GM10266 (cell line): Measurements from ENCODE around the gene MT1F.
"Not testable (repeated sequence)": the region's sequence is repeated elsewhere in the genome, so short reads cannot be mapped to it uniquely, and the experiment has no call there.

Source experiments
- DNase-seq: peaks from one replicate; pipeline ENCODE4 v3.0.0; 2012; ENCODE audit errors: extremely low spot score
- CTCF ChIP-seq: IDR thresholded peaks from 2 replicates; pipeline ENCODE4 v1.5.1; 2012; ENCODE audit warnings: mild to moderate bottlenecking, low read depth; ENCODE audit not compliant: control insufficient read depth, insufficient read depth; ENCODE audit errors: missing control alignments

Gene MT1F

GRCh38 chr16:56620339-56620897, 37.3 kb upstream of the MT1F start:
- TF ChIP-seq CTCF = no peak
- no peak for DNase-seq

- not testable (repeated sequence) for DNase-seq
These were observed 35.9 kb upstream of the MT1F start for GRCh38 chr16:56621665-56622445.

DNA sequence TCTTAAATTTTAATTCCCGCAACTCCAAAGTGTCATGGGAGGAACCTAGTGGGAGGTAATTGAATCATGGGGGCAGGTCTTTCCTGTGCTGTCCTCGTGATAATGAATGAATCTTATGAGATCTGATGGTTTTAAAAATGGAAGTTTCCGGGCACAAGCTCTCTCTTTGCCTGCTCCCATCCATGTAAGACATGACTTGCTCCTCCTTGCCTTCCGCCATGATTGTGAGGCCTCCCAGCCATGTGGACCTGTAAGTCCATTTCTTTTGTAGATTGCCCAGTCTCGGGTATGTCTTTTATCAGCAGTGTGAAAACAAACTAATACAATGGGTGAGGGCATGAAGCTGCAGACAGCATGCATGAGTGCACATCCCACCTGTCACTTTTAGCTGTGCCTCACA, 34.6 kb upstream of the MT1F start:
- DNase-seq = not testable (repeated sequence)

GRCh38 chr16:56623637-56624036, 34.1 kb upstream of the MT1F start:
- no peak for TF ChIP-seq CTCF
- DNase-seq = no peak

DNA sequence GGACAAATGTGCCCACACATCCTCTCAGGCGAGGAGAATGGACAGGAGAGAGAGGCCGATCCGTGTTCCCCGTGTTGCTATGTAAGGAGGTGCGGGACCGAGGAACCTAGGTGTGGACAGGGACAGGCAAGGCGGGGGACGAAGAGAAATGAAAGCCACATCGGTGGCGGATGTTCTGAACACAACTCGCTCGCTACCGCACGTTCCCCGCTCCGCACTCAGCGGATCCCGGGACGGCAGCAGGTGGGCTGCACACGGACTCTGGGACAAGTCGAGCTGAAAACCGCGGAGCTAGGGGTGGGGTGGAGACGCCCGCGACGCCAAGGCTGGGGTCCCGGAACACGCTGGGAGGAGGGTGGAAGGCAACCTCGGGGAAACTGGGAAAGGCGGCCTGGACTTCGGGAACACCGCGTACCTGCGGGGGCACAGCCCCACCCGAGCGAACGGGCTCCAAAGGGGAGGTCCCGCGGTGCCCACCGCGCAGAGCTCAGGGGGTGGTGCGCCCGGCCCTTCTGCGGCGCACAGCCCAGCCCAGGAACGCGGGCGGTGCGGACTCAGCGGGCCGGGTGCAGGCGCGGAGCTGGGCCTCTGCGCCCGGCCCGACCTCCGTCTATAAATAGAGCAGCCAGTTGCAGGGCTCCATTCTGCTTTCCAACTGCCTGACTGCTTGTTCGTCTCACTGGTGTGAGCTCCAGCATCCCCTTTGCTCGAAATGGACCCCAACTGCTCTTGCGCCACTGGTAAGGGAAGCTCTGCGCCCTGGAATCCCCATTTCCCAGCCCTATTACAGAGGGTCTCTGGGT, 32.4 kb upstream of the MT1F start, which contains the start of gene MT1E:
MT1E (plus strand) TSS at position 642 of the 803 bp plus-strand sequence; CDS start at position 713, 71 bp downstream.
- no peak for DNase-seq
- no peak for TF ChIP-seq CTCF

- TF ChIP-seq CTCF = no peak
- DNase-seq = no peak
These were observed 31.7 kb upstream of the MT1F start for GRCh38 chr16:56625943-56626654.

DNA sequence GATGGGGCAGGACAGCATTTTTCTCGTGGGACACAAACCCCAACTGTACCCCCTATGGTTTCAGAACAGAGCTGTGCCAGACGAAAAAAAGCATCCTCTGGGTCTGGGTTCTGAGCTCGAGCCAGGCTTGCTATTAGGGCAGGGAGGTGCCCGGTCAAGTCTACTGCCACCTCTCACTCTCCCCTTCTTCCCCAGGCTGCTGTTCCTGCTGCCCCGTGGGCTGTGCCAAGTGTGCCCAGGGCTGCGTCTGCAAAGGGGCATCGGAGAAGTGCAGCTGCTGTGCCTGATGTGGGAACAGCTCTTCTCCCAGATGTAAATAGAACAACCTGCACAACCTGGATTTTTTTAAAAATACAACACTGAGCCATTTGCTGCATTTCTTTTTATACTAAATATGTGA, 31.1 kb upstream of the MT1F start:
- no peak for DNase-seq
- TF ChIP-seq CTCF = no peak
